IMR-90 (cell line): ENCODE results near the gene PPL. TPM values are rescaled to one million over a fixed set of nuclear protein-coding genes. Genes with fewer than 3 reads are reported as not detected.
"Not testable (repeated sequence)": the region's sequence is repeated elsewhere in the genome, so short reads cannot be mapped to it uniquely, and the experiment has no call there.

ENCODE experiments used
- ATAC-seq: fragments of 200-7000 bp; cut with Tn5 transposase; 2 replicates; pipeline ENCODE4 v1.9.1; 2020; ENCODE audit warnings: low read depth, mild to moderate bottlenecking, moderate library complexity
- BruUV-seq: library from RNA; stranded (reverse); fragments of 400-500 nt; replicated peaks from 2 replicates; lab custom pipeline; 2021; lab: Mats Ljungman, UMichigan
- CTCF ChIA-PET: fragments of 300-600 bp; formaldehyde crosslinking; extraction: SDS; loops from one replicate; lab custom pipeline; 2021; ENCODE audit warnings: antibody characterized with exemption; lab: Yijun Ruan, JAX
- POLR2A ChIA-PET: fragments of 300-600 bp; sonication (Branson Sonifier 250); formaldehyde crosslinking; loops from one replicate; lab custom pipeline; 2022; ENCODE audit warnings: antibody characterized with exemption; ENCODE audit not compliant: unreplicated experiment; lab: Charles Lee
- DNase-seq: peaks from one replicate; pipeline ENCODE4 v3.0.0; 2013
- H2AFZ ChIP-seq: replicated peaks from 2 replicates; pipeline ENCODE3; 2013; ENCODE audit warnings: low read length, mild to moderate bottlenecking; ENCODE audit not compliant: poor library complexity
- H2AK5ac ChIP-seq: 2 replicates; pipeline ENCODE4 v1.6.1; 2013; ENCODE audit warnings: low read depth, low read length, inconsistent platforms
- H2AK9ac ChIP-seq: replicated peaks from 2 replicates; pipeline ENCODE3; 2013; ENCODE audit warnings: mild to moderate bottlenecking, low read depth, low read length, moderate library complexity; ENCODE audit not compliant: poor library complexity
- H2BK120ac ChIP-seq: 2 replicates; pipeline ENCODE4 v1.6.1; 2013; ENCODE audit warnings: low read depth, low read length, inconsistent platforms
- H2BK15ac ChIP-seq: 3 replicates; pipeline ENCODE4 v1.6.1; 2013; ENCODE audit warnings: low read depth, low read length, inconsistent platforms
- H2BK20ac ChIP-seq: 2 replicates; pipeline ENCODE4 v1.6.1; 2013; ENCODE audit warnings: low read depth, mild to moderate bottlenecking, inconsistent platforms, low read length, moderate library complexity
- H2BK5ac ChIP-seq: 2 replicates; pipeline ENCODE4 v1.6.1; 2013; ENCODE audit warnings: mild to moderate bottlenecking, low read depth, low read length, inconsistent platforms; ENCODE audit not compliant: poor library complexity, severe bottlenecking
- H3K14ac ChIP-seq: replicated peaks from 2 replicates; pipeline ENCODE4 v1.6.1; 2013; ENCODE audit warnings: low read depth, low read length, inconsistent platforms
- H3K18ac ChIP-seq: 2 replicates; pipeline ENCODE4 v1.6.1; 2013; ENCODE audit warnings: low read depth, low read length, control low read depth
- H3K23ac ChIP-seq: 2 replicates; pipeline ENCODE4 v1.6.1; 2013; ENCODE audit warnings: low read depth, low read length, inconsistent platforms
- H3K27ac ChIP-seq: 2 replicates; pipeline ENCODE4 v1.5.1; 2013; ENCODE audit warnings: mild to moderate bottlenecking, control low read depth, low read length; ENCODE audit not compliant: insufficient read depth
- H3K27me3 ChIP-seq: 2 replicates; pipeline ENCODE4 v1.6.1; 2013; ENCODE audit warnings: low read length; ENCODE audit not compliant: control insufficient read depth, insufficient read depth
- H3K36me3 ChIP-seq: 2 replicates; pipeline ENCODE4 v1.6.1; 2013; ENCODE audit warnings: low read length, mixed read lengths; ENCODE audit not compliant: control insufficient read depth, insufficient read depth
- H3K4ac ChIP-seq: 2 replicates; pipeline ENCODE4 v1.6.1; 2013; ENCODE audit warnings: low read depth, low read length, inconsistent platforms
- H3K4me1 ChIP-seq: 2 replicates; pipeline ENCODE4 v1.6.1; 2013; ENCODE audit warnings: low read length, mixed read lengths; ENCODE audit not compliant: control insufficient read depth, insufficient read depth
- H3K4me2 ChIP-seq: 2 replicates; pipeline ENCODE4 v1.6.1; 2013; ENCODE audit warnings: low read depth, mild to moderate bottlenecking, control low read depth, low read length, moderate library complexity
- H3K4me3 ChIP-seq: 2 replicates; pipeline ENCODE4 v1.5.1; 2013; ENCODE audit warnings: low read depth, mild to moderate bottlenecking, control low read depth, low read length, moderate library complexity; ENCODE audit not compliant: insufficient read depth
- H3K56ac ChIP-seq: 2 replicates; pipeline ENCODE4 v1.6.1; 2013; ENCODE audit warnings: low read length, inconsistent platforms; ENCODE audit not compliant: insufficient read depth; ENCODE audit errors: extremely low read depth
- H3K79me1 ChIP-seq, 2 experiments: 2 replicates each; pipeline ENCODE4 v1.6.1; 2013; ENCODE audit warnings: low read length in 2 of 2, inconsistent platforms in 1 of 2, low read depth in 1 of 2
- H3K9ac ChIP-seq: 2 replicates; pipeline ENCODE4 v1.6.1; 2013; ENCODE audit warnings: low read depth, low read length, control low read depth
- H3K9me1 ChIP-seq: 2 replicates; pipeline ENCODE4 v1.6.1; 2013; ENCODE audit warnings: low read length, inconsistent platforms; ENCODE audit not compliant: insufficient read depth
- H3K9me3 ChIP-seq: 2 replicates; pipeline ENCODE4 v1.6.1; 2013; ENCODE audit warnings: low read length; ENCODE audit not compliant: control insufficient read depth, insufficient read depth
- H4K20me1 ChIP-seq: 2 replicates; pipeline ENCODE4 v1.6.1; 2013; ENCODE audit warnings: low read length, inconsistent platforms; ENCODE audit not compliant: insufficient read depth
- H4K5ac ChIP-seq: 2 replicates; pipeline ENCODE4 v1.6.1; 2013; ENCODE audit warnings: mild to moderate bottlenecking, low read depth, low read length, control low read depth
- H4K8ac ChIP-seq, 2 experiments: 2 replicates each; pipeline ENCODE4 v1.6.1; 2013; ENCODE audit warnings: low read depth in 2 of 2, low read length in 2 of 2, control low read depth in 1 of 2, inconsistent platforms in 1 of 2
- H4K91ac ChIP-seq: 2 replicates; pipeline ENCODE4 v1.6.1; 2013; ENCODE audit warnings: low read depth, low read length, inconsistent platforms; ENCODE audit not compliant: insufficient read depth
- WGBS, 2 experiments: methylation state at CpG; one replicate each; pipeline versions ENCODE4 v1.1.5 to v1.1.7; 2013; ENCODE audit warnings: missing lambda C conversion rate in 2 of 2; ENCODE audit not compliant: insufficient read length in 1 of 2; ENCODE audit errors: extremely low coverage in 2 of 2; 5-methylcytosine and 5-hydroxymethylcytosine counted together
- dilution Hi-C: fragments of 300-500 bp; cut with HindIII; formaldehyde crosslinking; loops from one replicate; pipeline ENCODE4 v1.14.3; 2018; ENCODE audit warnings: low sequenced_read_pairs; ENCODE audit not compliant: unreplicated experiment
- in situ Hi-C: fragments of 300-500 bp; cut with MboI; formaldehyde crosslinking; loops from 3 replicates; pipeline ENCODE4 v1.14.3; 2019; ENCODE audit warnings: low sequenced_read_pairs, inconsistent platforms, mixed read lengths
- intact Hi-C: fragments of 100-400 bp; cut with micrococcal nuclease; formaldehyde crosslinking; loops from 2 replicates; pipeline ENCODE4 v1.10.0; 2022
- polyA plus RNA-seq, 3 experiments: library from polyadenylated mRNA; depleted of rRNA; stranded (reverse); fragments of >200 nt; gene quantifications; 2 replicates each; pipeline ENCODE4 v1.2.3, GENCODE V29; 2012; ENCODE audit warnings: low replicate concordance in 1 of 3
- total RNA-seq: library from RNA; depleted of rRNA; stranded (reverse); fragments of >200 nt; gene quantifications from 2 replicates; pipeline ENCODE4 v1.2.3, GENCODE V29; 2012

Gene PPL
- total and polyA plus RNA-seq, 2 of the 4 experiments (the other 2 are of a cell fraction), result 0.34 to 0.36 TPM

- H3K4me3 ChIP-seq, H4K20me1 ChIP-seq, H3K9ac ChIP-seq, H2BK20ac ChIP-seq, DNase-seq, H2BK15ac ChIP-seq, H3K4ac ChIP-seq, H3K23ac ChIP-seq, H4K5ac ChIP-seq, H3K79me1 ChIP-seq, BruUV-seq, POLR2A ChIA-PET, H3K4me1 ChIP-seq, H2BK5ac ChIP-seq, H2BK120ac ChIP-seq, H3K9me1 ChIP-seq, H2AK9ac ChIP-seq, H2AK5ac ChIP-seq, H3K9me3 ChIP-seq, H4K91ac ChIP-seq, H4K8ac ChIP-seq, H2AFZ ChIP-seq, H3K36me3 ChIP-seq, H3K27me3 ChIP-seq, H3K18ac ChIP-seq, H3K4me2 ChIP-seq, dilution Hi-C loops, CTCF ChIA-PET, H3K14ac ChIP-seq, H3K56ac ChIP-seq, intact Hi-C loops, ATAC-seq, H3K27ac ChIP-seq: not testable (repeated sequence)
- WGBS, 2 experiments, result 47% methylated on average over 2 of the region's 12 CpGs; no CpG with 5 or more reads in 1 of the 2 experiments
- in situ Hi-C loops, result loop anchor here (25.0 kb wide), 1 partner anchor 456 kb away; no protein-coding TSS in a partner anchor
Measured at GRCh38 chr16:4968278-4968677, 31.3 kb upstream of the PPL start.
